Measurements from ENCODE around the gene FRG2C.

- TF ChIP-seq EZH2phosphoT487 (IDR thresholded peaks at IDR 0.05; ENCODE audit: low read length) = no peak
- no peak for TF ChIP-seq CTCF (IDR thresholded peaks at IDR 0.05; ENCODE audit: low read length)
These were observed 23.2 kb downstream of the FRG2C start for GRCh38 chr3:75687323-75687722.
